Left ventricle myocardium inferior (tissue), 1 donor: ENCODE measurements around the gene FOXJ3. TPM values are rescaled to one million over a fixed set of nuclear protein-coding genes. Genes with fewer than 3 reads are reported as not detected.
A peak's percentile ranks its signal among the peaks of the same experiment; 100 is the strongest.

Experiments used
- DNase-seq: peaks from one replicate; pipeline ENCODE4 v3.0.0-alpha.2; 2020
- H3K27ac ChIP-seq: fragments of 200-600 bp; replicated peaks from 2 replicates; pipeline ENCODE4 v1.8.0; 2021
- H3K27me3 ChIP-seq: fragments of 200-600 bp; 2 replicates; pipeline ENCODE4 v1.8.0; 2021; ENCODE audit warnings: low read depth
- H3K36me3 ChIP-seq: fragments of 200-600 bp; 2 replicates; pipeline ENCODE4 v1.8.0; 2021
- H3K4me1 ChIP-seq: fragments of 200-600 bp; 2 replicates; pipeline ENCODE4 v1.8.0; 2021
- H3K4me3 ChIP-seq: fragments of 200-600 bp; 2 replicates; pipeline ENCODE4 v1.8.0; 2021; ENCODE audit warnings: mild to moderate bottlenecking, moderate library complexity
- H3K9me3 ChIP-seq: fragments of 200-600 bp; replicated peaks from 2 replicates; pipeline ENCODE4 v1.8.0; 2021
- intact Hi-C: fragments of 100-400 bp; cut with micrococcal nuclease; formaldehyde crosslinking; loops from one replicate; pipeline ENCODE4 v1.11.0; 2022
- total RNA-seq: library from RNA; stranded (reverse); fragmentation: NEBNext Ultra II Directional; extraction: Animal tissue kit (Norgen Biotek cat#: 25700); gene quantifications from one replicate; pipeline ENCODE4 v1.2.1, GENCODE V29; 2021
- TF ChIP-seq, protein P1 (sequence below): fragments of 200-600 bp; IDR thresholded peaks from 2 replicates; pipeline ENCODE4 v1.8.0; 2021; ENCODE audit warnings: antibody characterized with exemption, mild to moderate bottlenecking, borderline replicate concordance
- donor health status: DM: no; HTN: yes; CAD: no; lungs with severe emphysema.

The FOXJ3 gene
- total RNA-seq, 1 donor from 2014 or later: 40.7 TPM

GRCh38 chr1:42167611-42168390 lies 167.2 kb downstream of the FOXJ3 start:
- Histone ChIP-seq H3K9me3 (no peaks in the 10 kb centered on the region), H3K36me3 (no peaks in the 10 kb centered on the region), H3K4me1 (peaks cover 65% of the 10 kb centered on the region), H3K27me3 (no peaks in the 10 kb centered on the region), H3K4me3 (no peak overlapping the region), H3K27ac (no peak overlapping the region)
- intact Hi-C loops: no loop called here
- TF ChIP-seq, protein P1, sequence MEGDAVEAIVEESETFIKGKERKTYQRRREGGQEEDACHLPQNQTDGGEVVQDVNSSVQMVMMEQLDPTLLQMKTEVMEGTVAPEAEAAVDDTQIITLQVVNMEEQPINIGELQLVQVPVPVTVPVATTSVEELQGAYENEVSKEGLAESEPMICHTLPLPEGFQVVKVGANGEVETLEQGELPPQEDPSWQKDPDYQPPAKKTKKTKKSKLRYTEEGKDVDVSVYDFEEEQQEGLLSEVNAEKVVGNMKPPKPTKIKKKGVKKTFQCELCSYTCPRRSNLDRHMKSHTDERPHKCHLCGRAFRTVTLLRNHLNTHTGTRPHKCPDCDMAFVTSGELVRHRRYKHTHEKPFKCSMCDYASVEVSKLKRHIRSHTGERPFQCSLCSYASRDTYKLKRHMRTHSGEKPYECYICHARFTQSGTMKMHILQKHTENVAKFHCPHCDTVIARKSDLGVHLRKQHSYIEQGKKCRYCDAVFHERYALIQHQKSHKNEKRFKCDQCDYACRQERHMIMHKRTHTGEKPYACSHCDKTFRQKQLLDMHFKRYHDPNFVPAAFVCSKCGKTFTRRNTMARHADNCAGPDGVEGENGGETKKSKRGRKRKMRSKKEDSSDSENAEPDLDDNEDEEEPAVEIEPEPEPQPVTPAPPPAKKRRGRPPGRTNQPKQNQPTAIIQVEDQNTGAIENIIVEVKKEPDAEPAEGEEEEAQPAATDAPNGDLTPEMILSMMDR: no peak
- DNase-seq: no peak

- TF ChIP-seq, protein P1: no peak
- Histone ChIP-seq H3K27me3 (no peaks in the 10 kb centered on the region), H3K36me3 (no peaks in the 10 kb centered on the region), H3K27ac (peak overlapping the region; percentile 85), H3K9me3 (peaks cover 10% of the 10 kb centered on the region), H3K4me1 (peaks cover 50% of the 10 kb centered on the region), H3K4me3 (peak overlapping the region; percentile 19)
- intact Hi-C loops: no loop called here
- DNase-seq: peak; percentile 69
Observed at GRCh38 chr1:42165511-42166210, 169.4 kb downstream of the FOXJ3 start.

DNA sequence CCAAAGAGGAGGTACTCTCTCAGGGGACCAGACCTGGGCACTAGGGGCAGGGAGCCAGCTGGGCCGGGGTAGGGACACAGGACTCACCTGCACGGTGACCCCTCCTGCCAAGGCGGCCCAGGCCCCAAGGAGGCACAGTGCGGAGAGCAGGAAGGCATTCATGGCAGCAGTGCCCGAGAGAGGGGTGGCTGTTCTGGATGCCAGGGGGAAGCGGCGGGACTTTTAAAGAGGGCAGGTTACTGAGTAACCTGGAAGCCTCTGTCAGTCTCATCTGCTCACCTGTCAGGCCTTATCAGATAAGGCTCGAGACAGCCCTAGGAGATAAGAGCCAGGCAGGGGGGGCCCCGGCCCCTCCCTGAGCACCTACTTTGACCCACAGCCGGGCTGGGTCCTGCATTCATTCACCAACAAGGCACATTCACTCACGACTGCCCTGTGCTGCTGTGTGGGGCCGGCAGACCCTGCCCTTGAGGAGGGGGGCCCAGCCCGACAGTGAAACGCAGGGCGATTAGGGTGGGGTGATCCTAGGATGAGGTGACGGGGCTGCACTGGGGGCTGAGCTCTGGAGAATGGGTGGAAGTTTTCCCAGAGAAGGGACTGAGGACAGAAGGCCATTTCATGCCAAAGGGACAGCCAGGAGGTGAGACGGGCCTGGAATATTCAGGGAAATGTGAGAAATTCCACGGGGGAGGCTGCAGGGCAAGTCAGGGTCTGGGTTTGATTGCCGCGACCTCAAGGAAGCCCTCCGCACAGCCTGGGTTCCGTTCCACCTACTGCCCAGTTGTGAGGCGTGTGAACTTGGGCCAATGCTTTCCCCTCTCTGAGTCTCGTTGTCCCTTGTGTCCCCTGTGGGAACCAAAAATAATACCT lies 170.2 kb downstream of the FOXJ3 start, which contains the start of gene GUCA2A:
TSS of gene GUCA2A (minus strand) at position 195 of the 870 bp plus-strand sequence. CDS start at position 162, 33 bp downstream.
- Histone ChIP-seq H3K4me3 (peak within 1 kb of the TSS; percentile 14), H3K4me1 (peaks cover 47% of the 10 kb centered on the region), H3K27me3 (no peaks in the 10 kb centered on the region), H3K9me3 (peaks cover 18% of the 10 kb centered on the region), H3K27ac (peak within 1 kb of the TSS; percentile 85), H3K36me3 (no peaks in the 10 kb centered on the region)
- intact Hi-C loops: no loop called here
- TF ChIP-seq, protein P1: no peak
- no peak for DNase-seq

GRCh38 chr1:42163536-42164503 lies 171.2 kb downstream of the FOXJ3 start:
- intact Hi-C loops: no loop called here
- Histone ChIP-seq H3K27me3 (no peaks in the 10 kb centered on the region), H3K36me3 (no peaks in the 10 kb centered on the region), H3K27ac (peak overlapping the region; percentile 85), H3K4me1 (peaks cover 47% of the 10 kb centered on the region), H3K9me3 (peaks cover 19% of the 10 kb centered on the region), H3K4me3 (no peak overlapping the region)
- TF ChIP-seq, protein P1: no peak
- DNase-seq: no peak
